IPS DF 6.9 (cell line): ENCODE data around the gene ASAP2.

Experiments
- DNase-seq: peaks from one replicate; pipeline ENCODE4 v3.0.0-alpha.2; 2013; ENCODE audit warnings: low read depth, low spot score
- H3K27ac ChIP-seq: one replicate; pipeline ENCODE4 v1.5.1; 2013; ENCODE audit warnings: low read length, control low read depth
- H3K27me3 ChIP-seq: 2 replicates; pipeline ENCODE4 v1.6.1; 2013; ENCODE audit warnings: mild to moderate bottlenecking, low read length; ENCODE audit not compliant: control insufficient read depth, insufficient read depth
- H3K36me3 ChIP-seq: 2 replicates; pipeline ENCODE4 v1.6.1; 2013; ENCODE audit warnings: low read length; ENCODE audit not compliant: control insufficient read depth, insufficient read depth
- H3K4me1 ChIP-seq: 2 replicates; pipeline ENCODE4 v1.6.1; 2013; ENCODE audit warnings: low read length; ENCODE audit not compliant: control insufficient read depth, insufficient read depth
- H3K4me3 ChIP-seq: 2 replicates; pipeline ENCODE4 v1.5.1; 2013; ENCODE audit warnings: mild to moderate bottlenecking, low read length
- H3K9me3 ChIP-seq: 2 replicates; pipeline ENCODE4 v1.6.1; 2013; ENCODE audit warnings: low read length, inconsistent platforms; ENCODE audit not compliant: control insufficient read depth, insufficient read depth
- WGBS: extraction: QIAGEN DNeasy Blood & Tissue Kit; methylation state at CpG from one replicate; pipeline ENCODE4 v1.1.7; 2013; ENCODE audit warnings: mixed read lengths, missing lambda C conversion rate; ENCODE audit not compliant: insufficient read length, insufficient coverage; 5-methylcytosine and 5-hydroxymethylcytosine counted together

Gene ASAP2

GRCh38 chr2:9341337-9341887, 134.8 kb downstream of the ASAP2 start:
- no peak for DNase-seq
- no peaks in the 10 kb centered on the region for H3K27me3 ChIP-seq
- WGBS, result no CpG with 5 or more reads among the region's 12 CpGs
- H3K9me3 ChIP-seq, result no peaks in the 10 kb centered on the region
- H3K4me3 ChIP-seq, result no peak overlapping the region
- no peak overlapping the region for H3K27ac ChIP-seq
- H3K4me1 ChIP-seq, result no peaks in the 10 kb centered on the region
- no peaks in the 10 kb centered on the region for H3K36me3 ChIP-seq

GRCh38 chr2:9342659-9343058, 136.0 kb downstream of the ASAP2 start:
- Histone ChIP-seq H3K27me3 (no peaks in the 10 kb centered on the region), H3K36me3 (no peaks in the 10 kb centered on the region), H3K27ac (no peak overlapping the region), H3K4me3 (no peak overlapping the region), H3K9me3 (no peaks in the 10 kb centered on the region), H3K4me1 (no peaks in the 10 kb centered on the region)
- DNase-seq, result no peak
- WGBS, result no CpG with 5 or more reads among the region's 8 CpGs

GRCh38 chr2:9343524-9343923, 136.9 kb downstream of the ASAP2 start:
- no CpG with 5 or more reads among the region's 7 CpGs for WGBS
- Histone ChIP-seq H3K27me3 (no peaks in the 10 kb centered on the region), H3K9me3 (no peaks in the 10 kb centered on the region), H3K27ac (no peak overlapping the region), H3K4me1 (no peaks in the 10 kb centered on the region), H3K4me3 (no peak overlapping the region), H3K36me3 (no peaks in the 10 kb centered on the region)
- DNase-seq, result no peak

- H3K27ac ChIP-seq, result no peak overlapping the region
- H3K27me3 ChIP-seq, result no peaks in the 10 kb centered on the region
- no CpG with 5 or more reads among the region's 10 CpGs for WGBS
- no peaks in the 10 kb centered on the region for H3K36me3 ChIP-seq
- H3K4me3 ChIP-seq, result no peak overlapping the region
- no peak for DNase-seq
- no peaks in the 10 kb centered on the region for H3K4me1 ChIP-seq
- no peaks in the 10 kb centered on the region for H3K9me3 ChIP-seq
Measured at GRCh38 chr2:9344434-9344833, 137.8 kb downstream of the ASAP2 start.

GRCh38 chr2:9345343-9345742, 138.7 kb downstream of the ASAP2 start:
- H3K9me3 ChIP-seq, result no peaks in the 10 kb centered on the region
- no peak for DNase-seq
- no peaks in the 10 kb centered on the region for H3K36me3 ChIP-seq
- H3K27me3 ChIP-seq, result no peaks in the 10 kb centered on the region
- no peaks in the 10 kb centered on the region for H3K4me1 ChIP-seq
- no CpG with 5 or more reads among the region's 7 CpGs for WGBS
- no peak overlapping the region for H3K27ac ChIP-seq
- H3K4me3 ChIP-seq, result no peak overlapping the region

GRCh38 chr2:9345997-9346396, 139.4 kb downstream of the ASAP2 start:
- Histone ChIP-seq H3K4me1 (no peaks in the 10 kb centered on the region), H3K9me3 (no peaks in the 10 kb centered on the region), H3K27ac (no peak overlapping the region), H3K4me3 (no peak overlapping the region), H3K36me3 (no peaks in the 10 kb centered on the region), H3K27me3 (no peaks in the 10 kb centered on the region)
- no peak for DNase-seq
- no CpG with 5 or more reads among the region's 10 CpGs for WGBS

GRCh38 chr2:9346885-9347284, 140.3 kb downstream of the ASAP2 start:
- no peak for DNase-seq
- no CpG with 5 or more reads among the region's 9 CpGs for WGBS
- Histone ChIP-seq H3K27ac (no peak overlapping the region), H3K4me3 (no peak overlapping the region), H3K27me3 (no peaks in the 10 kb centered on the region), H3K9me3 (no peaks in the 10 kb centered on the region), H3K4me1 (no peaks in the 10 kb centered on the region), H3K36me3 (no peaks in the 10 kb centered on the region)

GRCh38 chr2:9347411-9347881, 140.8 kb downstream of the ASAP2 start:
- WGBS, result no CpG with 5 or more reads among the region's 6 CpGs
- no peaks in the 10 kb centered on the region for H3K36me3 ChIP-seq

GRCh38 chr2:9354318-9354717, 147.7 kb downstream of the ASAP2 start:
- WGBS, result no CpG with 5 or more reads among the region's 12 CpGs
- Histone ChIP-seq H3K27ac (no peak overlapping the region), H3K27me3 (no peaks in the 10 kb centered on the region)

More at GRCh38 chr2:9347411-9347881, 140.8 kb downstream of the ASAP2 start:
- H3K27ac ChIP-seq, result no peak overlapping the region
- H3K4me3 ChIP-seq, result no peak overlapping the region
- H3K9me3 ChIP-seq, result no peaks in the 10 kb centered on the region
- no peak for DNase-seq
- no peaks in the 10 kb centered on the region for H3K27me3 ChIP-seq
- no peaks in the 10 kb centered on the region for H3K4me1 ChIP-seq

GRCh38 chr2:9355270-9355669, 148.7 kb downstream of the ASAP2 start:
- H3K36me3 ChIP-seq, result no peaks in the 10 kb centered on the region; the same call in 1 of the 2 replicates
- WGBS, result no CpG with 5 or more reads among the region's 3 CpGs
- no peaks in the 10 kb centered on the region; the same call in 1 of the 2 replicates for H3K4me1 ChIP-seq
- no peak for DNase-seq
- H3K27ac ChIP-seq, result no peak overlapping the region
- H3K4me3 ChIP-seq, result no peak overlapping the region
- no peaks in the 10 kb centered on the region for H3K27me3 ChIP-seq
- no peaks in the 10 kb centered on the region for H3K9me3 ChIP-seq

More at GRCh38 chr2:9354318-9354717, 147.7 kb downstream of the ASAP2 start:
- H3K4me1 ChIP-seq, result no peaks in the 10 kb centered on the region; the same call in 1 of the 2 replicates
- H3K9me3 ChIP-seq, result no peaks in the 10 kb centered on the region
- no peaks in the 10 kb centered on the region; the same call in 1 of the 2 replicates for H3K36me3 ChIP-seq
- DNase-seq, result no peak
- H3K4me3 ChIP-seq, result no peak overlapping the region

- Histone ChIP-seq H3K4me1 (no peaks in the 10 kb centered on the region; the same call in 1 of the 2 replicates), H3K36me3 (no peaks in the 10 kb centered on the region; the same call in 1 of the 2 replicates), H3K27me3 (no peaks in the 10 kb centered on the region), H3K9me3 (no peaks in the 10 kb centered on the region), H3K4me3 (no peak overlapping the region), H3K27ac (no peak overlapping the region)
- no CpG with 5 or more reads among the region's 4 CpGs for WGBS
- no peak for DNase-seq
Measured at GRCh38 chr2:9355716-9356115, 149.1 kb downstream of the ASAP2 start.
